HG03460 (cell line): ENCODE data around the gene TUBA4A.
"Not testable (repeated sequence)": the region's sequence is repeated elsewhere in the genome, so short reads cannot be mapped to it uniquely, and the experiment has no call there.

Experiments used
- ATAC-seq: cut with Tn5 transposase; IDR thresholded peaks from one replicate; pipeline ENCODE4 v1.9.1; 2021; ENCODE audit not compliant: unreplicated experiment

Gene TUBA4A

DNA sequence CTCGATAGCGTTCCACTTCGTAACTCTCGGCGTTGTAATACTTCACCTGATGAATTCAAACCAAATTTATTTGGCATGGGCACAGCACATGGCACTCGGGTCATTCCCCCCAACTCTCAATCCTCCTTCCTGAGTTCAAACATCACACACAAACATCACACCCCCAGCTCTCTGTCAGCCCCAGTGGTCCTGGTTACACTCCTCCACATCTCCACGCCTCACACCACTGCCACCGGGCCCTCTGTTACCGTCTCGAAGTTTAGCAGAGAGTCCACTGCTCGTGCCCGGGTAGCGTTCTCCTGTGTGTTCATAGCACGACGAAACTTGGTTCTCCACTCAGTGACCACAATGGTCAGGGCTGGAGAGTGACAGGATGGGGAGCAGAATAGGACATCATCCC lies 39.6 kb downstream of the TUBA4A start:
- ATAC-seq, result no peak

DNA sequence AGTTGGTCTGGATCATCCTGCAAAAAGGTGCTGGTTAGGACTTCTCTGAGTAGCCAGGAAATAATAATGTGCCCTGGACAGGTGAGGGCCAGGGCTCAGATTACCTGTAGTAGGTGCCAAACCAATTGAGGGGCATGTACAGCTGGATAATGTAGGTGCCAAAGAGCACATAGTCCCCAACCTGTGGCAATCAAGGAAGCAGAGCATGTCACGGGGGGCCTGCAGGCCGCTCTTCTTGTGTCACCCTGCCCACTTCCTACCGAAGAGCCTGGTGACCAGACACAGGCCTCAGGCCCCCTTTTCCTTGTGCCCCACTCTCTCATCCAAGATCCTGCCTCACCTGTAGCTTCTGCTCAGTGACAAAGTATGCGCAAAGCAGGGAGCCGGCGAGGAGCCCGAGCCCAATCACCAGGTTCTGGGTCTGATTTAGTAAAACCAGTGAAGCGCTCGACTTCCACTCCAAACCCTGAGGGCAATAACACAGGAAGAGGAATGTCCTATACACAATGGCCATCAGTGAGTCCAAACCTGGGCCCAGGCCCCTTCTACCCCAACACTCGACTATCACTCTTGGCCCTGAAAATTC lies 40.1 kb downstream of the TUBA4A start:
- ATAC-seq, result no peak

DNA sequence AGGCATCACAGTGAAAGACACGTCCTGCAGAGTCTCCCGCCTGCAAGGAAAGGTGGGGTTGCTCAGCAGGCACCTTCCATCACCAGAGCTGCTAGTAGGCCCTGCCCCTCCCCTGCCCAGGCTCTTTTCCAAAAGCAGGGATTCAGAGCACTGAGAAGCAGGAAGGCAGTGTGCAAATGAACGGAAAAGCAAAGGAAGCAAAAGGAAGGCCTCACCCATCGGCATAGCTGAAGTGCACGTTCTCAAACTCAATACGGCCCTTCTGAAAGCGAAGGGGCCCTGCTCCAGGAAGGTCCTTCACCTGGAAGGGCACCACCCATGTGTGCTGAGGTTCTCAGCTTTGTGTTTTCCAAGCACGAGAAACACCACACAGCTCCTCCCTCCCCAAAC lies 40.7 kb downstream of the TUBA4A start:
- ATAC-seq, result no peak

DNA sequence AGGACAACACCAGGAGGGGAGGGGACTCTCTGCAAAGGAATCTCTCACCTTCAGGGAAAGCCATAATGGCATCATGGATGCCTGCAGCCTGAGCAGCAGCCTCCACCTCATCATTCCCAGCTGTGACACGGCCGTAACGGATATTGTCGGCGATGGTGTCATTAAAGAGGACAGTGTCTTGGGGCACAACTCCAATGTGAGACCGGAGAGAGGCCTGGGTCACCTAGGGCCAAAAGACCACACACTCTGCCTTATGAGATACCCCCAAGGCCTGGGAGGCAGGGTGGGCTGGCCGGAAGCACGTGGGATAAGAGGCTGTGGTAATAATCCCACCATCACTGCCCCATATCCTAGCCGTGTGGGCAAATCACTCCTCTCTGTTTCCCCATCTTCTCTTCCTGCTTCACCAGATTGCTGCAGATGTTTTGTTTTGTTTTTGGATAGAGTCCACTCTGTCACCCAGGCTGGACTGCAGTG lies 42.8 kb downstream of the TUBA4A start:
- ATAC-seq, result no peak

DNA sequence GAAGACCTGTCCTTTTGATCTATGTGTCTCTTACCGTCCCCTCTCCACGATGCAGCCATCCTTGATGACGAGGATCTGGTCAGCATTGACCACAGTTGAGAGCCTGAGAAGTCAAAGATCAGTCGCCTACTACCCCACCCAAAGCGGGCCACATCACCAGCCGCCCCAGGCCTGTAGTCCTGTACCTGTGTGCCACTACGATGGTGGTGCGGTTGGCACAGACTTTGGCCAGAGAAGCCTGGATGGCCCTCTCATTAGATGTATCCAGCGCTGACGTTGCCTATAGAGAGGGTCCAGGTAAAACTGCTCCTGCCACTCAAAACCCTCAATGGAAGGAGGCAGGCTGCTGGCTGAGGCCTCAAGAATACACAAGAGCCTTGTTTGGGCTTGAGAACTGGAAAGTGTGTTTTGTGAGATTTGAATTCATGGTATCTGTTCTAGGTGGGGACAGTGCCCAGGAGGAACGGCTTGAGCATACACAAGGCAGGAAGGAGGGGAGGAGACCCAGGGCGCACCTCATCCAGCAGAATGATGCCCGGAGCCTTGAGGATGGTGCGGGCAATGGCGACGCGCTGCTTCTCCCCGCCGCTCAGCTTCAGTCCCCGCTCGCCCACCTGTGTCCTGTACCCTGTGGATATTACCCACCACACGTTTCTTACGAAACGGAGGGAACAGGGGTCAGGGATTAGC lies 43.4 kb downstream of the TUBA4A start:
- ATAC-seq, result no peak

DNA sequence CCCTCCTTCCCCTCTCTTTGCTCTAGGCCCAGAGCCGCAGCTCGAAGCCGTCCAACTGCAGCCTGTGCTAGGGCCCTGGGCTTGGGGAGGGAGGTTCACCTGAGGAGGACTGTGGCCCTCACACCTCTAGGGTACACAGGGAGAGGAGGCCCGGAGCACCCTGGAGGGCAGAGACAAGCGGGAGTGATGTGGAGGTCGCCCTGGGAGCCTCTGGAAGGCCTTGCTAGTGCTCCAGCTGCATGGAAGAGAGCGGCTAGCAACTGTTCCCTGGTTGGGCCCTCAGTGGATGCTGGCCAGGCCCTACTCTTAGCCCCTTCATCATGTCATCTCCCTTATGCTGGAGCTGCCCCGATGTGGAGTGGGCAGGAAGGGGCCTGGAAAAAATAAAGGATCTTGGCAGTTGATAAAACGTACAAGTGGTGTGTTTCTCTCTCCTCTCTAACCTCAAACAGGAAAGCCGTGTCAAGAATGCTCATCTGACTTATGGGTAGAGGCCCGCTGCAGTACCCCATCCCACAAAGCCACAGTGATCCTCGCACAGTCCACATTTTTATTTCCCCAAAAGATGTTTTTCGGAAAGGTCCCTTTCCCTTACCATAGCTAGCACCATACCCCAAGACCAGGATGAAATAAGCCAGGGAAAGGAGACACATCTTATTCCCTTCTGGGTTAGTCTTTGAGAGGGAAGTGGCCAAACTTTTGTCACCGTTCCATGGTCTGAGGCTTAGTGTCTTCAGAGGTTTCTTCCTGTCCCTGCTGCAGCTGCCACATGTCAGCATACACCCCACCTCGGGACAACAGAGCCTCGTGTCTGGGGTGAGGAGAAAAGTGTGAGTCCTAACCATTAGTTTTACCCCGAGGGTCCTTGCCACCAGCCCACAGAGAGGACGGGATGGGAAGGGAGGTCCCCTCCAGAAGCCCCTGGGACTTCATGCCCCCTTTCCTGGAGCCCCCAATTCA lies 44.2 kb downstream of the TUBA4A start:
- no peak for ATAC-seq

DNA sequence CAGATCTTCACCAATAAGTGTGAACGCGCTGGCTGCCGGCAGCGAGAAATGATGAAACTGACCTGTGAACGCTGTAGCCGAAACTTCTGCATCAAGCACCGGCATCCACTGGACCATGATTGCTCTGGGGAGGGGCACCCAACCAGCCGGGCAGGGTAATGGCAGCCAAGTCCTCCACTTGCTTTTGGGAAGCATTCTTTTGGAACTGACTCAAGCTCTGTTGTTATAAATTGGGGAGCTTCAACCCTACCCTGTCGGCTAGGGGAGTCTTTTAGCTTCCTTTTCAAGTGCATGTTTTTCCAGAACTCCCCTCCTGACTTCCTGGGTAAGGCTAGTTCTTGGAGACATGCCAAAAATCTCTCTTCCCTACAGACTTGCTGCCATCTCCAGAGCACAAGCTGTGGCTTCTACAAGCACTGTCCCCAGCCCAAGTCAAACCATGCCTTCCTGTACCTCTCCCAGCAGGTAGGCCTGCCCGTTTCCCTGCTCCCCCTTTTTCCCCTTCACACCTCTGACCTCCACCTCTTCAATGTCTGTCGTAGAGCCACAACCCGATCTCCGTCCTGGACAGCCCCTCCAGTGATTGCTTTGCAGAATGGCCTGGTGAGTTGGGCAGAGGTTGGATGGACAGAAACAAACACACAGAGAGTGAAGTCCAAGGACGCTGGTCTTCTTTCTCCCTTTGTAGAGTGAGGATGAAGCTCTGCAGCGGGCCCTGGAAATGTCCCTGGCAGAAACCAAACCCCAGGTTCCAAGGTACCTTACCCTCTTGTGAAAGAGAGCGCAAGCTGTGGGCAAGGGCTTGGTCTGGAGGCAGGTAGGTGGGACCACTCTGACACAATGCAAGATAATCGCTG lies 45.6 kb downstream of the TUBA4A start:
- ATAC-seq, result no peak

DNA sequence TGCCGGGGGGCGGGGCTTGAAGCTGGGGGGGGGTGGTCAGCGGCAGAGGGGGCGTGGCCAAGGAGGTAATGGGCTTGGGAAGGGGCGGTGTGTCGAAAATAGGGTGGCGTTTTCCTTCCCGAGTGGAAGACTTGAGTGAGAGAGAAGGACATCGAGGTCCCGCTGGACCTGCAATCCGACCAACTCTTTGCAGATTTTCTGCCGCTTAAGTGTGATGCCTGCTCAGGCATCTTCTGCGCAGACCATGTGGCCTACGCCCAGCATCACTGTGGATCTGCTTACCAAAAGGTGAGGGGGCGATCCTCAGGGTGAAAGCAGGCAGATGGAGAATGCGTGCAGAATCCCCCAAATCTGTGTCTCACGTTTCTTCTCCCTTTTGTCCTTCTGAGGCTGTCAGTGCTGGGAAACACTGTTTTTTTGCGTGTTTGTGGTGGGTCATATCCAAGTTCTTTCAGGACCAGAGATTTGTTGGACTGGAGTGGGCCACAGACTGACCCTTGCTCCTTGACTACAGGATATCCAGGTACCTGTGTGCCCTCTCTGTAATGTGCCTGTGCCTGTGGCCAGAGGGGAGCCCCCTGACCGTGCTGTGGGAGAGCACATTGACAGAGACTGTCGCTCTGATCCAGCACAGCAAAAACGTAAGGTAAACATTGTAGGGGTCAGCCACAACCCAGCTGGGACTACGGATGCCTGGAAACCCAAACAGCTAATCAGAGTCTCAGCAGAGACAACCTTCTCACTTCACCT lies 46.4 kb downstream of the TUBA4A start:
- ATAC-seq, result no peak

DNA sequence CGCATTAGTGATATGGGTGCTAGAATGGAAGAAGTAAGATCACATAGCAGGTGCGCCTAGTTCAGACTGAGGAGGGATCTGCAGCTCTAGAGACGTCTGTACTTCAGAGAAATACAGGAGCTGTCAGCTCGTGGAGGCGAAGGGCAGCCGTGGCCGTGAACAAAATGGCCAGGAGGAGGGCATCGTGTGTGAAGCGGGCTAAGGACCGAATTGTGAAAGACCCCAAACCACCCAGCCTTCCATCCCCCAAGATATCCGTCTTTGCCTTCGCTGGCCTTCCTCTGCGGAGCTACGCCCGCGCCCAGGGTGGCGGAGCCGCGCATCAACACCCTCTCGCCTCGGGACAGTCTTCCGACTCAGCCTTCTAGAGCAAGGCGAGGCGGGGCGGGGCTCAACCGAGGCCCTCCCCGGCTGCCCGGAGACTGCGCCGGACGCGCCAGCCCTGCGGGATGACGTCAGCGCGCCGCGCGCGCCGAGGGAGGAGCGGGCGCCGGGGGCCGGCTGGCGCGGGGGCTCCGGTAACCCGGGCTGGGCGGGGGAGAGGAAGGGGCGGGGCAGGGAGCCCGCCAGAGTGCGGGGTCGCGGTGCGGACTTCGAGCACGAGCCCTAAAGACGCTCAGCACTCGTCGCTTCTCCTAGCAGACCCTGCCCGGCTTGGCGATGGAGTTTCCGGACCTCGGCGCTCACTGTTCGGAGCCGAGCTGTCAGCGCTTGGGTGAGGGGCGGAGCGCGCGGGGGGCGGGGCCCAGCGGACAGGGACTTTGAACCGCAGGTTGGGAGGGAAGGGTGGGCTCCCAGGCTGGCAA lies 47.2 kb downstream of the TUBA4A start, which contains the start of gene ZFAND2B:
TSS of gene ZFAND2B (plus strand) at position 455 of the 806 bp plus-strand sequence. CDS start at position 661, 206 bp downstream.
- peak; percentile 97 for ATAC-seq

DNA sequence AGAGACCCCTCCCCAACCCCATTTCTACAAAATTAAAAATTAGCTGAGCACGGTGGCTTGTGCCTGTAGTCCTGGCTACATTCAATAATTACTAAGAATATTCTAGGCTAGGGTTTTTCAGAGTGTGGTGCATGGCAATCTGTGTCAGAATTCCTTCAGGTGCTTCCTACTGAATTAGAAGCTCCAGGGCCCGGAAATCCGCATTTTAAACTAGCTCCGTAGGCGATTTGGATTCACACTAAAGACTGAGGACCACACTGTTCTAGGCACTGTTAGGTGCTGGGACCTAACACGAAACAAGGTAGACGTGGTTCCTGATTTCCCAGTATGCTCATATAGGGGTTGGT lies 47.8 kb downstream of the TUBA4A start:
- no peak for ATAC-seq

DNA sequence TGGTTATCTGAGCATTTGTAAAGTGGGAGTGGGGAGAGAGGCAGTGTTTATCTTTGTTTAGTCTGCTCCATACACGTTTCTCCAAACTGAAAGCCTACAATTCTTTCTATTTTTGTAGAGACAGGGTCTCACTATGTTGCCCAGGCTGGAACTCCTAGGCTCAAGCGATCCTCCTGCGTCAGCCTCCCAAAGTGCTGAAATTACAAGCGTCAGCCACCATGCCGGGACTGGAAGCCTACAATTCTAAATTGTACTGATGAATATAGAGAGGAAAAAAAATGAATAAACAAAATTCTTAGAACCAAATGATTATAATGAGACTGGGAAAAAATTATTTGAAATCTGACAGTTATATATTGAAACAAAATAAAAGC lies 48.6 kb downstream of the TUBA4A start:
- ATAC-seq, result no peak

DNA sequence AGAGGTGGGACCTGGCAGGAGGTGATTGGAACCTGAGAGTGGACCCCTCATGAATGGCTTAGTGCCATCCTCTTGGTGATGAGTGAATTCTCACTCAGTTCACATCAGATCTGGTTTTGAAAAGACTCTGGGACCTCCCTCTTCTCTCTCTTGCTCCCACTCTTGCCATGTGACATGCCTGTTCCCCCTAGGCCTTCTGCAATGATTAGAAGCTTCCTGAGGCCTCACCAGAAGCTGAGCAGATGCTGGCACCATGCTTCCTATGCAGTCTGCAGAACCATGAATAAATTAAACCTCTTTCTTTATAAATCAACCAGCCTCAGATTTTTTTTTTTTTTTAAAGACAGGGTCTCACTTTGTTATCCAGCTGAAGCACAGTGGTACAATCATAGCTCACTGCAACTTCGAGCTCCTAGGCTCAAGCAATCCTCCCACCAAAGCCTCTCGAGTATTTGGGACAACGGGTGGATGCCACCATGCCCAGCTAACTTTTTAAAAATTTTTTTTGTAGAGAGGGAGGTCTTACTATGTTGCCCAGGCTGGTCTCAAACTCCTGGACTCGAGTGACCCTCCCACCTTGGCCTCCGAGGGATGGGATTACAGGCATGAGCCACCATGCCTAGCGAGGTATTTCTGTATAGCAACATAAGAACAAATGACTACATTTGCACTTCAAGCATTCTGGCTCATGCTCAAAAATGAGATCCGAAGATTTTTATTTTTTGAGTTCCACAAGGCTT lies 49.1 kb downstream of the TUBA4A start:
- ATAC-seq, result no peak

DNA sequence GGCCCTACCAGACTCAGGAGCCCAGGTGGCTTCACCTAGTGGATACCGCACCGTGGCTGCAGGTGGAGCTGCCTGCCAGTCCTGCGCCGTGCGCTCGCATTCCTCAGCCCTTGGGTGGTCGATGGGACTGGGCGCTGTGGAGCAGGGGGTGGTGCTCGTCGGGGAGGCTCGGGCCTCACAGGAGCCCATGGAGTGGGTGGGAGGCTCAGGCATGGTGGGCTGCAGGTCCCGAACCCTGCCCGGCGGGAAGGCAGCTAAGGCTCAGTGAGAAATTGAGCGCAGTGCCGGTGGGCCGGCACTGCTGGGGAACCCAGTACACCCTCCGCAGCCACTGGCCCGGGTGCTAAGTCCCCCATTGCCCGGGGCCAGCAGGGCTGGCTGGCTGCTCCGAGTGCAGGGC lies 52.4 kb downstream of the TUBA4A start:
- ATAC-seq, result not testable (repeated sequence)

DNA sequence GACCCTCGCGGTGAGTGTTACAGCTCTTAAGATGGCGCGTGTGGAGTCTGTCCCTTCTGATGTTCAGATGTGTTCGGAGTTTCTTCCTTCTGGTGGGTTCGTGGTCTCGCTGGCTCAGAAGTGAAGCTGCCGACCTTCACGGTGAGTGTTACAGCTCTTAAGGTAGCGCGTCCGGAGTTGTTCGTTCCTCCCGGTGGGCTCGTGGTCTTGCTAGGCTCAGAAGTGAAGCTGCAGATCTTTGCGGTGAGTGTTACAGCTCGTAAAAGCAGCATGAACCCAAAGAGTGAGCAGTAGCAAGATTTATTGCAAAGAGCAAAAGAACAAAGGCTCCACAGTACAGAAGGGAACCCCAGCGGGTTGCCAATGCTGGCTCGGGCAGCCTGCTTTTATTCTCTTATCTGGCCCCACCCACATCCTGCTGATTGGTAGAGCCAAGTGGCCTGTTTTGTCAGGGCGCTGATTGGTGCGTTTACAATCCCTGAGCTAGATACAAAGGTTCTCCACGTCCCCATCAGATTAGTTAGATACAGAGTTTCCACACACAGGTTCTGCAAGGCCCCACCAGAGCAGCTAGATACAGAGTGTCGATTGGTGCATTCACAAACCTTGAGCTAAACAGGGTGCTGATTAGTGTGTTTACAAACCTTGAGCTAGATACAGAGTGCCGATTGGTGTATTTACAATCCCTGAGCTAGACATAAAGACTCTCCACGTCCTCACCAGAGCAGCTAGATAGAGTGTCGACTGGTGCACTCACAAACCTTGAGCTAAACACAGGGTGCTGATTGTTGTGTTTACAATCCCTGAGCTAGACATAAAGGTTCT lies 53.0 kb downstream of the TUBA4A start:
- ATAC-seq, result not testable (repeated sequence)
